Measurements from ENCODE around the gene ILF3. TPM values are rescaled to one million over a fixed set of nuclear protein-coding genes. Genes with fewer than 3 reads are reported as not detected.
"Not testable (repeated sequence)": the region's sequence is repeated elsewhere in the genome, so short reads cannot be mapped to it uniquely, and the experiment has no call there.

Gene ILF3
- total RNA-seq, 2 experiments from 2014 or later: 464 to 491 TPM

GRCh38 chr19:10660346-10660745 lies 6.2 kb downstream of the ILF3 start:
- no peaks in the 10 kb centered on the region for H3K27me3 ChIP-seq (ENCODE audit: control insufficient read depth in 1 of 2, insufficient read depth in 2 of 2, low read length in 2 of 2)
- Mint-ChIP-seq H3K4me3 (peak overlapping the region; percentile 68), H3K27ac (peak overlapping the region; percentile 49), H3K9me3 (no peaks in the 10 kb centered on the region), H3K4me1 (ENCODE audit: low read depth) (peaks cover 60% of the 10 kb centered on the region), H3K36me3 (ENCODE audit: low read depth) (peaks cover 42% of the 10 kb centered on the region), H3K27me3 (no peaks in the 10 kb centered on the region)
- H3K36me3 ChIP-seq (ENCODE audit: insufficient read depth, low read length): peaks cover 18% of the 10 kb centered on the region
- no peak overlapping the region for H3K27ac ChIP-seq (ENCODE audit: low read depth in 1 of 2, low read length in 2 of 2)
- ChIA-PET CTCF (interaction anchor here (2.0 kb wide), 1 partner anchor 39 kb away, joined by 8 read pairs; no protein-coding TSS in a partner anchor), POLR2A (interaction anchor here (1.8 kb wide), 1 partner anchor 176 kb away, joined by 3 read pairs; the partner anchor contains the start of gene TMED1)
- H3K4me1 ChIP-seq (ENCODE audit: insufficient read depth, low read length): peaks cover 87% of the 10 kb centered on the region
- no peak for ATAC-seq (ENCODE audit: poor library complexity)
- intact Hi-C loops (cut with DNase I, micrococcal nuclease): no loop called here
- no peak for DNase-seq
- no peaks in the 10 kb centered on the region for H3K9me3 ChIP-seq (ENCODE audit: control insufficient read depth in 1 of 2, insufficient read depth in 1 of 2, low read length in 2 of 2)
- no peak for TF ChIP-seq CTCF (IDR thresholded peaks at IDR 0.05)
- H3K4me3 ChIP-seq (ENCODE audit: low read length): no peak overlapping the region

DNA sequence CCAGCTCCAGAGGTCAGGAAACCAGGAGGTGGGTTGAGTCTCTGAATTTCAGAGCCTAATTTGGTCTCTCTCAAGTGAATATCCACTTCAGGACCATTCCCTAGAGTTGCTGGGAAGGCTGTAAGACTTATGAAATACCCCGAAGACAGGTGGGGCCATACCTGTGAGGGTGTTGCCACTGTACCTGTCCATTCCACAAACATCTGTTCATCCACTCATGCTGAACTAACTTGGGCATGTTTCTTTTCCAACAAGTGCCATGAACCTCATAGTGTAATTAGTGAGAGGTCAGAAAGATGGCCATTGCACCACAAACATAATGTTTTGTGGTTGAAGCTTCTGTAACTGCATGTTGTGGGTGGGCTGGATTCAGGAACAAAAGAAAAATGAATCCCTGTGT lies 7.8 kb downstream of the ILF3 start:
- peaks cover 52% of the 10 kb centered on the region for H3K4me1 Mint-ChIP-seq (ENCODE audit: low read depth)
- intact Hi-C loops (cut with DNase I, micrococcal nuclease): no loop called here
- H3K27ac ChIP-seq (ENCODE audit: low read depth in 1 of 2, low read length in 2 of 2): no peak overlapping the region

GRCh38 chr19:10662384-10663251 lies 8.5 kb downstream of the ILF3 start:
- Mint-ChIP-seq H3K27me3 (no peaks in the 10 kb centered on the region), H3K9me3 (no peaks in the 10 kb centered on the region), H3K4me1 (ENCODE audit: low read depth) (peaks cover 52% of the 10 kb centered on the region), H3K27ac (peak overlapping the region; percentile 74), H3K4me3 (peak overlapping the region; percentile 43), H3K36me3 (ENCODE audit: low read depth) (peaks cover 35% of the 10 kb centered on the region)
- TF ChIP-seq CTCF (IDR thresholded peaks at IDR 0.05): no peak
- H3K9me3 ChIP-seq (ENCODE audit: control insufficient read depth in 1 of 2, insufficient read depth in 1 of 2, low read length in 2 of 2): no peaks in the 10 kb centered on the region
- ChIA-PET POLR2A (interaction anchor here (0.8 to 1.6 kb wide), 3 partner anchors 17 to 59 kb away, joined by 3 read pairs; partner anchors contain the start of gene QTRT1), CTCF (interaction anchor here (1.0 kb wide), 1 partner anchor 18 kb away, joined by 5 read pairs; no protein-coding TSS in a partner anchor)
- DNase-seq: no peak
- H3K4me3 ChIP-seq (ENCODE audit: low read length): no peak overlapping the region
- no peaks in the 10 kb centered on the region for H3K27me3 ChIP-seq (ENCODE audit: control insufficient read depth in 1 of 2, insufficient read depth in 2 of 2, low read length in 2 of 2)
- H3K4me1 ChIP-seq (ENCODE audit: insufficient read depth, low read length): peaks cover 82% of the 10 kb centered on the region
- ATAC-seq (ENCODE audit: poor library complexity): no peak
- intact Hi-C loops (cut with DNase I, micrococcal nuclease): no loop called here
- H3K27ac ChIP-seq (ENCODE audit: low read depth in 1 of 2, low read length in 2 of 2): no peak overlapping the region
- H3K36me3 ChIP-seq (ENCODE audit: insufficient read depth, low read length): peaks cover 28% of the 10 kb centered on the region

More for the DNA sequence above, 7.8 kb downstream of the ILF3 start:
- Histone ChIP-seq H3K36me3 (ENCODE audit: insufficient read depth, low read length) (peaks cover 25% of the 10 kb centered on the region), H3K27me3 (ENCODE audit: control insufficient read depth in 1 of 2, insufficient read depth in 2 of 2, low read length in 2 of 2) (no peaks in the 10 kb centered on the region), H3K9me3 (ENCODE audit: control insufficient read depth in 1 of 2, insufficient read depth in 1 of 2, low read length in 2 of 2) (no peaks in the 10 kb centered on the region), H3K4me3 (ENCODE audit: low read length) (no peak overlapping the region), H3K4me1 (ENCODE audit: insufficient read depth, low read length) (peaks cover 84% of the 10 kb centered on the region)
- ATAC-seq (ENCODE audit: poor library complexity): no peak
- H3K27ac Mint-ChIP-seq: peak overlapping the region; percentile 74
- no peak for DNase-seq
- peak overlapping the region; percentile 10 for H3K4me3 Mint-ChIP-seq
- H3K9me3 Mint-ChIP-seq: no peaks in the 10 kb centered on the region
- POLR2A ChIA-PET: interaction anchor here (0.6 to 1.8 kb wide), 5 partner anchors 17 to 475 kb away, joined by 3 read pairs; partner anchors contain the start of genes QTRT1 and TMED1
- CTCF ChIA-PET: interaction anchor here (1.0 kb wide), 1 partner anchor 17 kb away, joined by 5 read pairs; no protein-coding TSS in a partner anchor
- peaks cover 35% of the 10 kb centered on the region for H3K36me3 Mint-ChIP-seq (ENCODE audit: low read depth)
- no peak for TF ChIP-seq CTCF (IDR thresholded peaks at IDR 0.05)
- H3K27me3 Mint-ChIP-seq: no peaks in the 10 kb centered on the region

DNA sequence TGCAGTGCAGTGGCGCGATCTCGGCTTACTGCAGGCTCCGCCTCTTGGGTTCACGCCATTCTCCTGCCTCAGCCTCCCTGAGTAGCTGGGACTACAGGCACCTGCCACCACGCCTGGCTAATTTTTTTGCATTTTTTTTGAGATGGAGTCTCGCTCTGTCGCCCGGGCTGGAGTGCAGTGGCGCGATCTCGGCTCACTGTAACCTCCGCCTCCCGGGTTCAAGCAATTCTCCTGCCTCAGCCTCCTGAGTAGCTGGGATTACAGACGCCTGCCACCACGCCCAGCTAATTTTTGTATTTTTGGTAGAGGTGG lies 9.1 kb downstream of the ILF3 start:
- H3K36me3 ChIP-seq (ENCODE audit: insufficient read depth, low read length): peaks cover 32% of the 10 kb centered on the region
- H3K4me1 ChIP-seq (ENCODE audit: insufficient read depth, low read length): peaks cover 82% of the 10 kb centered on the region
- ATAC-seq (ENCODE audit: poor library complexity); H3K4me3 ChIP-seq (ENCODE audit: low read length); intact Hi-C loops (cut with DNase I, micrococcal nuclease); DNase-seq; H3K27me3 ChIP-seq (ENCODE audit: control insufficient read depth in 1 of 2, insufficient read depth in 2 of 2, low read length in 2 of 2); H3K4me3 Mint-ChIP-seq; H3K9me3 Mint-ChIP-seq; CTCF ChIA-PET; H3K27me3 Mint-ChIP-seq; H3K27ac ChIP-seq (ENCODE audit: low read depth in 1 of 2, low read length in 2 of 2); H3K27ac Mint-ChIP-seq; H3K9me3 ChIP-seq (ENCODE audit: control insufficient read depth in 1 of 2, insufficient read depth in 1 of 2, low read length in 2 of 2): not testable (repeated sequence)
- Mint-ChIP-seq H3K36me3 (ENCODE audit: low read depth) (peaks cover 41% of the 10 kb centered on the region), H3K4me1 (ENCODE audit: low read depth) (peaks cover 58% of the 10 kb centered on the region)
- POLR2A ChIA-PET: interaction anchor here (1.6 kb wide), 1 partner anchor 39 kb away, joined by 3 read pairs; the partner anchor contains the start of gene QTRT1

Data from CD4-positive, alpha-beta T cell (primary cell).